Spleen (tissue), 11 donors: Measurements from ENCODE around the gene LGI2. TPM values are rescaled to one million over a fixed set of nuclear protein-coding genes. Genes with fewer than 3 reads are reported as not detected.
"Not testable (repeated sequence)": the region's sequence is repeated elsewhere in the genome, so short reads cannot be mapped to it uniquely, and the experiment has no call there.

Experiments
- DNase-seq: peaks from one replicate; pipeline ENCODE4 v3.0.0-alpha.2; 2020
- H3K27ac ChIP-seq, 8 donors: fragments of 200-600 bp; sonication (generic) in 7 of 8; 1 replicate in 4 of 8; 2 replicates in 4 of 8; pipeline versions ENCODE4 v1.5.0 to v1.8.0; 2016 to 2021; ENCODE audit warnings: inconsistent platforms in 4 of 8, mild to moderate bottlenecking in 4 of 8, moderate library complexity in 1 of 8
- H3K27me3 ChIP-seq, 7 donors: fragments of 200-600 bp; sonication (generic) in 6 of 7; replicated peaks in 1 of 7; 1 replicate in 4 of 7; 2 replicates in 3 of 7; pipeline versions ENCODE4 v1.5.0 to v1.8.0; 2016 to 2021; ENCODE audit warnings: inconsistent platforms in 3 of 7, mild to moderate bottlenecking in 1 of 7
- H3K36me3 ChIP-seq, 6 donors: fragments of 200-600 bp; sonication (generic) in 5 of 6; 1 replicate in 4 of 6; 2 replicates in 2 of 6; pipeline versions ENCODE4 v1.5.0 to v1.8.0; 2016 to 2021; ENCODE audit warnings: inconsistent platforms in 2 of 6
- H3K4me1 ChIP-seq, 6 donors: fragments of 200-600 bp; sonication (generic) in 5 of 6; 1 replicate in 3 of 6; 2 replicates in 3 of 6; pipeline versions ENCODE4 v1.5.0 to v1.8.0; 2016 to 2021; ENCODE audit warnings: inconsistent platforms in 3 of 6
- H3K4me3 ChIP-seq, 8 donors: fragments of 200-600 bp; sonication (generic) in 7 of 8; 1 replicate in 4 of 8; 2 replicates in 4 of 8; pipeline versions ENCODE4 v1.5.0 to v1.8.0; 2016 to 2021; ENCODE audit warnings: inconsistent platforms in 4 of 8, mild to moderate bottlenecking in 4 of 8, moderate library complexity in 2 of 8
- H3K9me3 ChIP-seq, 8 donors: fragments of 200-600 bp; sonication (generic) in 7 of 8; 1 replicate in 4 of 8; 2 replicates in 4 of 8; pipeline versions ENCODE4 v1.5.0 to v1.8.0; 2016 to 2021; ENCODE audit warnings: inconsistent platforms in 4 of 8
- POLR2A ChIP-seq, 3 donors: fragments of 450-650 bp; IDR thresholded peaks; one replicate each; pipeline ENCODE4 v1.5.1; 2017; ENCODE audit warnings: antibody characterized with exemption in 3 of 3, mild to moderate bottlenecking in 1 of 3
- POLR2AphosphoS5 ChIP-seq, 3 donors: sonication (generic); formaldehyde crosslinking; IDR thresholded peaks; one replicate each; pipeline ENCODE4 v1.5.1; 2017; ENCODE audit warnings: antibody characterized with exemption in 3 of 3
- WGBS, 5 donors: extraction: QIAGEN DNeasy Blood & Tissue Kit in 3 of 5; methylation state at CpG; one replicate each; pipeline versions ENCODE4 v1.1.5 to v1.1.7; 2013 to 2018; 5-methylcytosine and 5-hydroxymethylcytosine counted together
- intact Hi-C: fragments of 100-400 bp; cut with DNase I; formaldehyde crosslinking; loops from one replicate; pipeline ENCODE4 v1.15.0; 2023; ENCODE audit warnings: low total_unique reads
- polyA plus RNA-seq, 3 donors: library from polyadenylated mRNA; stranded (reverse); fragments of 200-250 nt; gene quantifications; one replicate each; pipeline ENCODE4 v1.2.1, GENCODE V29; 2013
- total RNA-seq, 7 donors: library from RNA; depleted of rRNA in 3 of 7; stranded (reverse); fragments of >200 nt in 3 of 7; fragmentation: NEBNext Ultra II Directional in 4 of 7; extraction: Animal tissue kit (Norgen Biotek cat#: 25700) in 4 of 7; gene quantifications; one replicate each; pipeline versions ENCODE4 v1.1.0 to v1.2.1, GENCODE V29; 2016 to 2021
- TF ChIP-seq, protein P1 (sequence below), 11 experiments: fragments of 200-600 bp in 7 of 11; fragments of 450-650 bp in 4 of 11; sonication (generic) in 4 of 11; IDR thresholded peaks in 8 of 11; conservative IDR thresholded peaks in 3 of 11; 1 replicate in 7 of 11; 2 replicates in 4 of 11; pipeline versions ENCODE4 v1.4.0 to v1.8.0; 2016 to 2021; ENCODE audit warnings: antibody characterized with exemption in 11 of 11, inconsistent platforms in 4 of 11, mild to moderate bottlenecking in 1 of 11
- donor health status: healthy with polysubstance abuse.
- donor health status: DM: no; HTN: no; CAD: no; lungs with moderate emphysema.
- donor health status: DM: no; HTN: no; CAD: no.
- donor health status: Bipolar disorder and iron deficiency.
- donor health status: healthy.
- donor health status: DM: no; HTN: no; CAD: no.
- donor health status: DM: yes; HTN: yes; CAD: no.

The LGI2 gene
- total and polyA plus RNA-seq, 10 donors, result 0.17 to 2.7 (median 0.72) TPM

- H3K27ac ChIP-seq, result no peak overlapping the region
- peaks cover 0 to 24% (median 0%) of the 10 kb centered on the region in 7 donors for H3K27me3 ChIP-seq
- no peaks in the 10 kb centered on the region for H3K9me3 ChIP-seq
- intact Hi-C loops, result no loop called here
- 75 to 81% (median 76%) methylated on average over 2 of the region's 2 CpGs for WGBS, 5 donors
- DNase-seq, result no peak
- no peak overlapping the region for H3K4me3 ChIP-seq
- no peaks in the 10 kb centered on the region for H3K36me3 ChIP-seq
- TF ChIP-seq POLR2A (IDR thresholded peaks at IDR 0.05) (no peak), POLR2AphosphoS5 (IDR thresholded peaks at IDR 0.05) (no peak)
- TF ChIP-seq, protein P1, sequence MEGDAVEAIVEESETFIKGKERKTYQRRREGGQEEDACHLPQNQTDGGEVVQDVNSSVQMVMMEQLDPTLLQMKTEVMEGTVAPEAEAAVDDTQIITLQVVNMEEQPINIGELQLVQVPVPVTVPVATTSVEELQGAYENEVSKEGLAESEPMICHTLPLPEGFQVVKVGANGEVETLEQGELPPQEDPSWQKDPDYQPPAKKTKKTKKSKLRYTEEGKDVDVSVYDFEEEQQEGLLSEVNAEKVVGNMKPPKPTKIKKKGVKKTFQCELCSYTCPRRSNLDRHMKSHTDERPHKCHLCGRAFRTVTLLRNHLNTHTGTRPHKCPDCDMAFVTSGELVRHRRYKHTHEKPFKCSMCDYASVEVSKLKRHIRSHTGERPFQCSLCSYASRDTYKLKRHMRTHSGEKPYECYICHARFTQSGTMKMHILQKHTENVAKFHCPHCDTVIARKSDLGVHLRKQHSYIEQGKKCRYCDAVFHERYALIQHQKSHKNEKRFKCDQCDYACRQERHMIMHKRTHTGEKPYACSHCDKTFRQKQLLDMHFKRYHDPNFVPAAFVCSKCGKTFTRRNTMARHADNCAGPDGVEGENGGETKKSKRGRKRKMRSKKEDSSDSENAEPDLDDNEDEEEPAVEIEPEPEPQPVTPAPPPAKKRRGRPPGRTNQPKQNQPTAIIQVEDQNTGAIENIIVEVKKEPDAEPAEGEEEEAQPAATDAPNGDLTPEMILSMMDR (IDR thresholded peaks at IDR 0.05 in 8 of 11, conservative IDR thresholded peaks at IDR 0.05 in 3 of 11), result no peak
- H3K4me1 ChIP-seq, result no peaks in the 10 kb centered on the region
Measured at GRCh38 chr4:25021216-25021615, 9.5 kb downstream of the LGI2 start.

DNA sequence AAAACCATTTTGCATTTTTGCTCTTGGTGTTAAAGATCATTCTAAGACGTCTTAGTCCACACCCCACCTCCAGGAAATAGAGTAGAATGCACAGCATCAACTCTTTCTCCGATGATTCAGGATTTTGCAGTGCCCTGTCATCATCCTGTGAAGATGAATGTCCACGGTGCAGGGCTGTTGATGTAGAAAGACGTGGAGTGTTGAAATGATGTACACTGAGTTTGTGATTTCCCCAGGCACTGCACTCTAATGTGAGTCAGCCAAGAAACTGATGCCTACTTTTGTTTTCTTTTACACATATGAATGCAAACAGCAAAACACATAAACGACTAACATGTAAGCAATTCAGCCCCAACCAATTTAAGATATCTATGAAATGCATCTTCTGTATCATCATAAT is 10.5 kb downstream of the LGI2 start:
- peaks cover 0 to 22% (median 0%) of the 10 kb centered on the region in 7 donors for H3K27me3 ChIP-seq
- H3K4me1 ChIP-seq, result no peaks in the 10 kb centered on the region
- 32 to 72% (median 66%) methylated on average over 5 of the region's 5 CpGs for WGBS, 5 donors
- TF ChIP-seq POLR2AphosphoS5 (IDR thresholded peaks at IDR 0.05), result no peak
- no peak for TF ChIP-seq POLR2A (IDR thresholded peaks at IDR 0.05)
- TF ChIP-seq, protein P1 (IDR thresholded peaks at IDR 0.05 in 8 of 11, conservative IDR thresholded peaks at IDR 0.05 in 3 of 11), result no peak
- H3K4me3 ChIP-seq, result no peak overlapping the region
- no peak overlapping the region for H3K27ac ChIP-seq
- intact Hi-C loops, result no loop called here
- no peaks in the 10 kb centered on the region for H3K36me3 ChIP-seq
- no peak for DNase-seq
- no peaks in the 10 kb centered on the region for H3K9me3 ChIP-seq

- intact Hi-C loops, result no loop called here
- WGBS, 5 donors, result 76 to 90% (median 85%) methylated on average over 2 of the region's 2 CpGs
Measured at GRCh38 chr4:25019501-25019900, 11.2 kb downstream of the LGI2 start.

GRCh38 chr4:25015012-25015411 is 15.7 kb downstream of the LGI2 start:
- Histone ChIP-seq H3K4me3 (no peak overlapping the region), H3K27ac (no peak overlapping the region), H3K27me3 (peaks cover 0 to 10% (median 0%) of the 10 kb centered on the region in 7 donors), H3K36me3 (no peaks in the 10 kb centered on the region), H3K4me1 (no peaks in the 10 kb centered on the region), H3K9me3 (no peaks in the 10 kb centered on the region)
- no peak for DNase-seq
- intact Hi-C loops, result no loop called here
- TF ChIP-seq, protein P1 (IDR thresholded peaks at IDR 0.05 in 8 of 11, conservative IDR thresholded peaks at IDR 0.05 in 3 of 11), result no peak
- TF ChIP-seq POLR2AphosphoS5 (IDR thresholded peaks at IDR 0.05) (no peak), POLR2A (IDR thresholded peaks at IDR 0.05) (no peak)
- WGBS, 5 donors, result 18 to 43% (median 34%) methylated on average over 3 of the region's 3 CpGs

More at GRCh38 chr4:25019501-25019900, 11.2 kb downstream of the LGI2 start:
- Histone ChIP-seq H3K27me3 (peaks cover 0 to 22% (median 0%) of the 10 kb centered on the region in 7 donors), H3K36me3 (no peaks in the 10 kb centered on the region), H3K9me3 (no peaks in the 10 kb centered on the region), H3K4me1 (no peaks in the 10 kb centered on the region), H3K4me3 (no peak overlapping the region), H3K27ac (no peak overlapping the region)
- no peak for DNase-seq
- TF ChIP-seq, protein P1 (IDR thresholded peaks at IDR 0.05 in 8 of 11, conservative IDR thresholded peaks at IDR 0.05 in 3 of 11), result no peak
- TF ChIP-seq POLR2AphosphoS5 (IDR thresholded peaks at IDR 0.05), result no peak
- no peak for TF ChIP-seq POLR2A (IDR thresholded peaks at IDR 0.05)

- H3K27ac ChIP-seq, H3K4me1 ChIP-seq, H3K9me3 ChIP-seq, intact Hi-C loops, H3K36me3 ChIP-seq, H3K27me3 ChIP-seq, DNase-seq, H3K4me3 ChIP-seq: not testable (repeated sequence)
- 70 to 100% (median 88%) methylated on average over 1 of the region's 1 CpG for WGBS, 5 donors
Measured at GRCh38 chr4:25014662-25014983, 16.1 kb downstream of the LGI2 start.
